Endothelial cell of umbilical vein (primary cell): Measurements from ENCODE around the gene GNE. TPM values are rescaled to one million over a fixed set of nuclear protein-coding genes. Genes with fewer than 3 reads are reported as not detected.

Experiments
- BruUV-seq: library from RNA; stranded (reverse); fragments of 400-500 nt; replicated peaks from 2 replicates; lab custom pipeline; 2021; lab: Mats Ljungman, UMichigan
- CTCF ChIA-PET: fragments of 300-600, 350-600 bp; sonication (Branson Sonifier 250); formaldehyde crosslinking; loops from one replicate; lab custom pipeline; 2021; ENCODE audit warnings: antibody characterized with exemption, inconsistent platforms; lab: Charles Lee
- POLR2A ChIA-PET: fragments of 300-600, 350-600 bp; sonication (Branson Sonifier 250); formaldehyde crosslinking; loops from one replicate; lab custom pipeline; 2021; ENCODE audit warnings: antibody characterized with exemption, inconsistent platforms; lab: Charles Lee
- DNase-seq: peaks from one replicate; pipeline ENCODE4 v3.0.0-alpha.2; 2011; ENCODE audit warnings: low read depth, low spot score
- FAIRE-seq: peaks from 2 replicates; lab custom pipeline; 2011; peaks lifted over from hg19 to GRCh38; lab: Jason Lieb, UNC
- H2AFZ ChIP-seq: 2 replicates; pipeline ENCODE4 v1.6.0; 2012; ENCODE audit warnings: low read depth, low read length, control low read depth, inconsistent platforms
- H3K27ac ChIP-seq: 2 replicates; pipeline ENCODE4 v1.5.1; 2011; ENCODE audit warnings: low read depth, mild to moderate bottlenecking, control low read depth, low read length, moderate library complexity; ENCODE audit not compliant: insufficient read depth
- H3K27me3 ChIP-seq, 2 experiments: 2 replicates each; pipeline versions ENCODE4 v1.6.0 to v1.6.1; 2011; ENCODE audit warnings: low read length in 2 of 2, mixed read lengths in 1 of 2; ENCODE audit not compliant: control insufficient read depth in 2 of 2, insufficient read depth in 2 of 2
- H3K36me3 ChIP-seq, 2 experiments: 2 replicates in 1 of 2; 3 replicates in 1 of 2; pipeline ENCODE4 v1.5.1; 2011; ENCODE audit warnings: low read length in 2 of 2, mild to moderate bottlenecking in 1 of 2, moderate library complexity in 1 of 2; ENCODE audit not compliant: control insufficient read depth in 2 of 2, insufficient read depth in 2 of 2; ENCODE audit errors: extremely low read depth in 1 of 2
- H3K4me1 ChIP-seq: 3 replicates; pipeline ENCODE4 v1.5.1; 2011; ENCODE audit warnings: mild to moderate bottlenecking, low read length; ENCODE audit not compliant: control insufficient read depth, insufficient read depth; ENCODE audit errors: extremely low read depth
- H3K4me2 ChIP-seq: 2 replicates; pipeline ENCODE4 v1.6.1; 2011; ENCODE audit warnings: low read length, control low read depth, mixed read lengths; ENCODE audit not compliant: insufficient read depth
- H3K4me3 ChIP-seq, 3 experiments: fragments of 200-600 bp in 1 of 3; sonication (generic), shearing (Covaris generic) in 1 of 3; replicated peaks in 1 of 3; 2 replicates each; pipeline ENCODE4 v1.5.1; 2011 to 2016; ENCODE audit warnings: control low read depth in 3 of 3, low read length in 3 of 3, mild to moderate bottlenecking in 2 of 3, inconsistent platforms in 1 of 3, low read depth in 1 of 3, moderate library complexity in 1 of 3; ENCODE audit not compliant: insufficient read depth in 1 of 3
- H3K79me2 ChIP-seq: 2 replicates; pipeline ENCODE4 v1.6.0; 2012; ENCODE audit warnings: low read length, inconsistent platforms; ENCODE audit not compliant: control insufficient read depth, insufficient read depth
- H3K9ac ChIP-seq: replicated peaks from 2 replicates; pipeline ENCODE3; 2011; ENCODE audit warnings: low read length, control low read depth; ENCODE audit not compliant: insufficient read depth; ENCODE audit errors: extremely low read depth
- H3K9me1 ChIP-seq: replicated peaks from 3 replicates; pipeline ENCODE4 v1.6.0; 2011; ENCODE audit warnings: mild to moderate bottlenecking, low read length; ENCODE audit not compliant: control insufficient read depth, insufficient read depth; ENCODE audit errors: extremely low read depth
- H3K9me3 ChIP-seq: replicated peaks from 2 replicates; pipeline ENCODE4 v1.5.1; 2012; ENCODE audit warnings: low read length, inconsistent platforms; ENCODE audit not compliant: control insufficient read depth, insufficient read depth
- H4K20me1 ChIP-seq: replicated peaks from 2 replicates; pipeline ENCODE3; 2011; ENCODE audit warnings: mild to moderate bottlenecking, low read length; ENCODE audit not compliant: control insufficient read depth, insufficient read depth; ENCODE audit errors: extremely low read depth
- EZH2 ChIP-seq: IDR thresholded peaks from 2 replicates; pipeline ENCODE4 v1.6.1; 2012; ENCODE audit warnings: borderline replicate concordance, low read depth, mild to moderate bottlenecking, moderate library complexity, low read length, inconsistent platforms; ENCODE audit not compliant: severe bottlenecking
- FOS ChIP-seq: IDR thresholded peaks from 2 replicates; pipeline ENCODE4 v1.6.1; 2011; ENCODE audit warnings: mild to moderate bottlenecking, low read length, moderate library complexity, borderline replicate concordance; ENCODE audit not compliant: insufficient read depth
- GATA2 ChIP-seq: IDR thresholded peaks from 2 replicates; pipeline ENCODE4 v1.7.0; 2011; ENCODE audit warnings: low read depth, mild to moderate bottlenecking, moderate library complexity, mixed read lengths, low read length; ENCODE audit not compliant: insufficient read length, insufficient read depth
- JUN ChIP-seq: IDR thresholded peaks from 2 replicates; pipeline ENCODE4 v1.6.1; 2011; ENCODE audit warnings: borderline replicate concordance, low read depth; ENCODE audit not compliant: insufficient read length, insufficient read depth
- MYC ChIP-seq: IDR thresholded peaks from one replicate; pipeline ENCODE4 v1.6.1; 2011; ENCODE audit warnings: mild to moderate bottlenecking, low read depth, low read length
- POLR2A ChIP-seq: IDR thresholded peaks from 2 replicates; pipeline ENCODE4 v1.6.1; 2012; ENCODE audit warnings: low read depth, mild to moderate bottlenecking, control low read depth, low read length
- POLR2AphosphoS5 ChIP-seq: IDR thresholded peaks from 2 replicates; pipeline ENCODE4 v1.6.1; 2012; ENCODE audit warnings: low read depth, mild to moderate bottlenecking, control low read depth, low read length, moderate library complexity; ENCODE audit not compliant: insufficient read depth
- dilution Hi-C: fragments of 300-500 bp; cut with MboI; formaldehyde crosslinking; loops from one replicate; pipeline ENCODE4 v1.15.0; 2019; ENCODE audit warnings: low sequenced_read_pairs; ENCODE audit not compliant: extremely low pct_ligation_motif_present
- intact Hi-C: fragments of 100-400 bp; cut with micrococcal nuclease; formaldehyde crosslinking; loops from one replicate; pipeline ENCODE4 v1.10.0; 2022
- polyA plus RNA-seq, 4 experiments: library from polyadenylated mRNA; depleted of rRNA in 3 of 4; stranded (reverse) in 3 of 4; unstranded in 1 of 4; fragments of >200 nt; gene quantifications; 2 replicates each; pipeline versions ENCODE4 v1.2.1 to v1.2.3, GENCODE V29; 2011 to 2012; ENCODE audit warnings: missing spikeins in 1 of 4
- total RNA-seq: library from RNA; stranded (reverse); gene quantifications from 2 replicates; pipeline ENCODE4 v1.2.3, GENCODE V29; 2021
- TF ChIP-seq, protein P1 (sequence below), 2 donors: IDR thresholded peaks; 1 replicate in 1 of 2; 2 replicates in 1 of 2; pipeline ENCODE4 v1.5.1; 2011; ENCODE audit warnings: low read length in 2 of 2, mild to moderate bottlenecking in 2 of 2, moderate library complexity in 2 of 2, control low read depth in 1 of 2, inconsistent platforms in 1 of 2, low read depth in 1 of 2; ENCODE audit not compliant: insufficient read depth in 1 of 2; ENCODE audit errors: extremely low read depth in 1 of 2
- TF ChIP-seq, protein P2 (sequence below): IDR thresholded peaks from 2 replicates; pipeline ENCODE4 v1.6.1; 2011; ENCODE audit not compliant: insufficient read depth, insufficient read length

GNE gene
- total and polyA plus RNA-seq, 2 donors (not counting 3 experiments of a cell fraction or from before 2014, with no cell fraction given) = 8.5 to 11.4 TPM

DNA sequence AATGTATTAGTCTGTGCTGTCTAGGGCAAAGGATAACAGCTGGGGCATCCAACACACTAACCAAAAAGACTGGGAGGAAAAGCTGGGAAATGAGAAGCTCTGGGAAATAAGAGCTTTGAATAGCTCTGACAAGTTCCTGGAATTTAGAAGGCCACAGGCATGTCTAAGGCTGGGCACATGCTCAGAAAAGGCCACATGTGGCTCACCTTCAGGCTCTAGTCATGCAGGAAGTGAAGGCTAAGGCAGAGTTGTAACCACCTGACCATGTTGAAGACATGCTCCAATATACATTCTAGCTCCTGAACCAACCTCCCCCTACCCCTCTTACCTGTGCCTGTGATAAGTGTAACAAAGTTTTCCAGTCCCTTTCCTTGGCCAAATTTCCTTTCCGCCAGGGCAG lies 35.8 kb downstream of the GNE start:
- POLR2A ChIA-PET = no interaction called here
- Histone ChIP-seq H3K4me2 (no peak overlapping the region), H3K27me3 (no peaks in the 10 kb centered on the region), H3K9me1 (no peaks in the 10 kb centered on the region), H3K9me3 (no peaks in the 10 kb centered on the region), H2AFZ (no peak overlapping the region), H3K9ac (no peak overlapping the region), H3K4me1 (peaks cover 3% of the 10 kb centered on the region), H4K20me1 (no peaks in the 10 kb centered on the region), H3K27ac (no peak overlapping the region), H3K36me3 (peaks cover 27 to 28% of the 10 kb centered on the region in 2 experiments), H3K79me2 (peaks cover 5% of the 10 kb centered on the region), H3K4me3 (no peak overlapping the region)
- CTCF ChIA-PET = interaction anchor here (1.5 kb wide), 1 partner anchor 106 kb away, joined by 6 read pairs; no protein-coding TSS in a partner anchor
- no TSS peak for BruUV-seq
- dilution Hi-C loops = no loop called here
- TF ChIP-seq POLR2AphosphoS5 (no peak), FOS (no peak), EZH2 (no peak), GATA2 (no peak), MYC (no peak), POLR2A (no peak), JUN (no peak)
- TF ChIP-seq, protein P1, sequence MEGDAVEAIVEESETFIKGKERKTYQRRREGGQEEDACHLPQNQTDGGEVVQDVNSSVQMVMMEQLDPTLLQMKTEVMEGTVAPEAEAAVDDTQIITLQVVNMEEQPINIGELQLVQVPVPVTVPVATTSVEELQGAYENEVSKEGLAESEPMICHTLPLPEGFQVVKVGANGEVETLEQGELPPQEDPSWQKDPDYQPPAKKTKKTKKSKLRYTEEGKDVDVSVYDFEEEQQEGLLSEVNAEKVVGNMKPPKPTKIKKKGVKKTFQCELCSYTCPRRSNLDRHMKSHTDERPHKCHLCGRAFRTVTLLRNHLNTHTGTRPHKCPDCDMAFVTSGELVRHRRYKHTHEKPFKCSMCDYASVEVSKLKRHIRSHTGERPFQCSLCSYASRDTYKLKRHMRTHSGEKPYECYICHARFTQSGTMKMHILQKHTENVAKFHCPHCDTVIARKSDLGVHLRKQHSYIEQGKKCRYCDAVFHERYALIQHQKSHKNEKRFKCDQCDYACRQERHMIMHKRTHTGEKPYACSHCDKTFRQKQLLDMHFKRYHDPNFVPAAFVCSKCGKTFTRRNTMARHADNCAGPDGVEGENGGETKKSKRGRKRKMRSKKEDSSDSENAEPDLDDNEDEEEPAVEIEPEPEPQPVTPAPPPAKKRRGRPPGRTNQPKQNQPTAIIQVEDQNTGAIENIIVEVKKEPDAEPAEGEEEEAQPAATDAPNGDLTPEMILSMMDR (IDR thresholded peaks at IDR 0.05; ENCODE audit: extremely low read depth in 1 of 2, insufficient read depth in 1 of 2, low read depth in 1 of 2, low read length in 2 of 2) = no peak
- TF ChIP-seq, protein P2, sequence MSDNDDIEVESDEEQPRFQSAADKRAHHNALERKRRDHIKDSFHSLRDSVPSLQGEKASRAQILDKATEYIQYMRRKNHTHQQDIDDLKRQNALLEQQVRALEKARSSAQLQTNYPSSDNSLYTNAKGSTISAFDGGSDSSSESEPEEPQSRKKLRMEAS = no peak
- FAIRE-seq (no peak), DNase-seq (no peak)
- intact Hi-C loops = no loop called here
